ENCODE measurements around the gene ARL2BP.

The ARL2BP gene

GRCh38 chr16:57276596-57276995 is 31.5 kb downstream of the ARL2BP start:
- no peaks in the 10 kb centered on the region for H3K9me3 ChIP-seq (ENCODE audit: insufficient read depth, low read length)
- H3K4me1 ChIP-seq (ENCODE audit: insufficient read depth, insufficient read length), result peaks cover 3% of the 10 kb centered on the region
- DNase-seq (ENCODE audit: low read depth, low spot score), result no peak
- no peaks in the 10 kb centered on the region for H3K36me3 ChIP-seq (ENCODE audit: insufficient read depth, insufficient read length, low read length)
- TF ChIP-seq YY1 (IDR thresholded peaks at IDR 0.05; ENCODE audit: insufficient read depth, insufficient read length) (no peak), SUZ12 (IDR thresholded peaks at IDR 0.05; ENCODE audit: extremely low read depth, insufficient read depth, insufficient read length) (no peak), ZNF274 (IDR thresholded peaks at IDR 0.05; ENCODE audit: low read depth, low read length) (no peak)
- no peak overlapping the region for H3K4me3 ChIP-seq (ENCODE audit: insufficient read length, low read depth)
- no peak overlapping the region for H3K9ac ChIP-seq (ENCODE audit: insufficient read length, low read depth)
- H3K27me3 ChIP-seq (ENCODE audit: insufficient read depth, insufficient read length), result no peaks in the 10 kb centered on the region

DNA sequence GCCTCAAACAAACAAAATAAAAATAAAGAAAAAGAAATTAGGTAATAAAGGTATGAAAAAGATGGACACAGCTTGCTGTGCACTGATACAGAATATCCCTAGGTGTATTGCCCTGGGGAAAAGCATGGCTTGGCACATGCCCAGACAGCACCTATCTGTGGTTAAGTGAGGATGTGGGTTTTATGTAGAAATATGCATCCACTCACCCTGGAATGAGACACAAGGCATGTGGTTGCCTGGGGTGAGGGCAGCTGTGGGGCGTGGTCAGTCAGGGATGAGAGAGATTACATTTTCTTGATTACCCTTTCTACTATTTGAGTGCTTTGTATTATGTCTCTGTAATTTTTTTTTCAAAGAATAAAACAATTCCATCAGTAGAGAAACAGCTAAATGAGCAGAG is 32.5 kb downstream of the ARL2BP start:
- TF ChIP-seq YY1 (IDR thresholded peaks at IDR 0.05; ENCODE audit: insufficient read depth, insufficient read length), result no peak
- no peak for TF ChIP-seq ZNF274 (IDR thresholded peaks at IDR 0.05; ENCODE audit: low read depth, low read length)
- TF ChIP-seq SUZ12 (IDR thresholded peaks at IDR 0.05; ENCODE audit: extremely low read depth, insufficient read depth, insufficient read length), result no peak
- no peak overlapping the region for H3K9ac ChIP-seq (ENCODE audit: insufficient read length, low read depth)
- H3K4me3 ChIP-seq (ENCODE audit: insufficient read length, low read depth), result no peak overlapping the region
- no peak for DNase-seq (ENCODE audit: low read depth, low spot score)
- peaks cover 2% of the 10 kb centered on the region for H3K27me3 ChIP-seq (ENCODE audit: insufficient read depth, insufficient read length)
- no peaks in the 10 kb centered on the region for H3K36me3 ChIP-seq (ENCODE audit: insufficient read depth, insufficient read length, low read length)
- peaks cover 3% of the 10 kb centered on the region for H3K4me1 ChIP-seq (ENCODE audit: insufficient read depth, insufficient read length)
- H3K9me3 ChIP-seq (ENCODE audit: insufficient read depth, low read length), result no peaks in the 10 kb centered on the region

- peaks cover 11% of the 10 kb centered on the region for H3K27me3 ChIP-seq (ENCODE audit: insufficient read depth, insufficient read length)
- TF ChIP-seq SUZ12 (IDR thresholded peaks at IDR 0.05; ENCODE audit: extremely low read depth, insufficient read depth, insufficient read length), result no peak
- TF ChIP-seq YY1 (IDR thresholded peaks at IDR 0.05; ENCODE audit: insufficient read depth, insufficient read length), result no peak
- no peak for TF ChIP-seq ZNF274 (IDR thresholded peaks at IDR 0.05; ENCODE audit: low read depth, low read length)
- no peaks in the 10 kb centered on the region for H3K36me3 ChIP-seq (ENCODE audit: insufficient read depth, insufficient read length, low read length)
- H3K9me3 ChIP-seq (ENCODE audit: insufficient read depth, low read length), result no peaks in the 10 kb centered on the region
- DNase-seq (ENCODE audit: low read depth, low spot score), result no peak
- H3K4me3 ChIP-seq (ENCODE audit: insufficient read length, low read depth), result no peak overlapping the region
- peaks cover 3% of the 10 kb centered on the region for H3K4me1 ChIP-seq (ENCODE audit: insufficient read depth, insufficient read length)
- H3K9ac ChIP-seq (ENCODE audit: insufficient read length, low read depth), result no peak overlapping the region
These were observed 33.4 kb downstream of the ARL2BP start for GRCh38 chr16:57278494-57278893.

DNA sequence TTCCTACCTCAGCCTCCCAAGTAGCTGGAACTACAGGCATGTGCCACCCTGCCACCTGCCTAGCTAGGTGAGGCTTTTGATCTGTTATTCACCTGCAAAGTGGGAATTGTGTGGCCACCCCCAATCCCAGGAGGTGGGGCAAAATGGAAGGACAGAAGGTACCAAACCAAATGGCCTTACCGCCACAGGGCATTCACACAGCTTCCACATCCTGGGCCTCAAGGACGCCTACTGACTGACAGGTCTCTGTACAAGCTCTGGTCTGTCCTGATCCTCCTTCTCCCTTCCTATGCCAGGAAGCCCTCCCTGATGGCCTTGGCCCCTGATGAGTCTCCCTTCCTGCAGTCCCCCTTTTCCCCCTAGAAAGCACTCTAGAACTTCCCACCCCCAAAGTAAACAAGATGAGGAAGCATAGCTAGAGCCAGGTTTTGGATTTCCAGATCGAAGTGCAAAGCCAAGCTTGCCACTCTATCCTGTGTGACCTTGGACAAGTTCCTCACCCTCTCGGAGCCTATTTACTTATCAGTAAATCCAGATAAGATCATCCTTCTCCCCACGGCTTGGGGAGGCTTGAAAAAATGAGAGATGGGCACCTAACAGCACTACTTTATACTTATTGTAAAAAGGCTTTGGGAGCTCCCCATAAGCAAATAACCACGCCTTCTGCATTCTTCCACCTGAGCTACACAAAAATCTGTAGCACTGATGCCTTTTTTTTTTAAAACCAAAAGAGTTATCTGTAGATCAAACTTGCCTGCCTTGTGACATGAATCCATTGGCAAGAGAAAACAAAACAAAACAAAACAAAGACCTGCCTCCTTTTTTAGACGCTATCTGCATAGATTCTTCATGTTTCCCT is 35.0 kb downstream of the ARL2BP start:
- Histone ChIP-seq H3K4me3 (ENCODE audit: insufficient read length, low read depth) (no peak overlapping the region), H3K27me3 (ENCODE audit: insufficient read depth, insufficient read length) (peaks cover 25% of the 10 kb centered on the region), H3K9ac (ENCODE audit: insufficient read length, low read depth) (no peak overlapping the region), H3K36me3 (ENCODE audit: insufficient read depth, insufficient read length, low read length) (no peaks in the 10 kb centered on the region), H3K9me3 (ENCODE audit: insufficient read depth, low read length) (no peaks in the 10 kb centered on the region), H3K4me1 (ENCODE audit: insufficient read depth, insufficient read length) (peaks cover 7% of the 10 kb centered on the region)
- TF ChIP-seq SUZ12 (IDR thresholded peaks at IDR 0.05; ENCODE audit: extremely low read depth, insufficient read depth, insufficient read length) (no peak), ZNF274 (IDR thresholded peaks at IDR 0.05; ENCODE audit: low read depth, low read length) (no peak), YY1 (IDR thresholded peaks at IDR 0.05; ENCODE audit: insufficient read depth, insufficient read length) (no peak)
- no peak for DNase-seq (ENCODE audit: low read depth, low spot score)

DNA sequence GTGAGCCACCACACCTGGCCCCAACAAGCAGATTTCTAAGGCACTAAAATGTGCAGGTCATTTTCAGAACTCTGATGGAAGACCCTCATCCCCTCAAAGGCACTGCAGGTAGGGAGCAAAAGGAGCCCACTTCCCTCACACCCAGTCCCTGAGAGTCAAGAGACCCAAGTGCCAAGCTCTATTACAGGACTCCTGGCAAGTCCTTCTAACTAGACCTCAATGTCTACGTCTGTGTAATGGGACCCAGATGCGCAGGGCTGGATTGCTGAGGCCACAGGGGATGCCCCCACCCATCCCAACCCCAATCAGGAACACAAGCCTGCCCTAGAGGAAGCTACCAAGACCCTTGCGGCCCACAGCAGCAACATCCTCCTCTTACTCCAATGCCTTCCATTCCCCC is 36.7 kb downstream of the ARL2BP start:
- Histone ChIP-seq H3K36me3 (ENCODE audit: insufficient read depth, insufficient read length, low read length) (no peaks in the 10 kb centered on the region), H3K4me3 (ENCODE audit: insufficient read length, low read depth) (no peak overlapping the region), H3K27me3 (ENCODE audit: insufficient read depth, insufficient read length) (peaks cover 32% of the 10 kb centered on the region), H3K9ac (ENCODE audit: insufficient read length, low read depth) (no peak overlapping the region), H3K9me3 (ENCODE audit: insufficient read depth, low read length) (no peaks in the 10 kb centered on the region), H3K4me1 (ENCODE audit: insufficient read depth, insufficient read length) (peaks cover 7% of the 10 kb centered on the region)
- no peak for TF ChIP-seq YY1 (IDR thresholded peaks at IDR 0.05; ENCODE audit: insufficient read depth, insufficient read length)
- TF ChIP-seq ZNF274 (IDR thresholded peaks at IDR 0.05; ENCODE audit: low read depth, low read length), result no peak
- no peak for TF ChIP-seq SUZ12 (IDR thresholded peaks at IDR 0.05; ENCODE audit: extremely low read depth, insufficient read depth, insufficient read length)
- no peak for DNase-seq (ENCODE audit: low read depth, low spot score)

DNA sequence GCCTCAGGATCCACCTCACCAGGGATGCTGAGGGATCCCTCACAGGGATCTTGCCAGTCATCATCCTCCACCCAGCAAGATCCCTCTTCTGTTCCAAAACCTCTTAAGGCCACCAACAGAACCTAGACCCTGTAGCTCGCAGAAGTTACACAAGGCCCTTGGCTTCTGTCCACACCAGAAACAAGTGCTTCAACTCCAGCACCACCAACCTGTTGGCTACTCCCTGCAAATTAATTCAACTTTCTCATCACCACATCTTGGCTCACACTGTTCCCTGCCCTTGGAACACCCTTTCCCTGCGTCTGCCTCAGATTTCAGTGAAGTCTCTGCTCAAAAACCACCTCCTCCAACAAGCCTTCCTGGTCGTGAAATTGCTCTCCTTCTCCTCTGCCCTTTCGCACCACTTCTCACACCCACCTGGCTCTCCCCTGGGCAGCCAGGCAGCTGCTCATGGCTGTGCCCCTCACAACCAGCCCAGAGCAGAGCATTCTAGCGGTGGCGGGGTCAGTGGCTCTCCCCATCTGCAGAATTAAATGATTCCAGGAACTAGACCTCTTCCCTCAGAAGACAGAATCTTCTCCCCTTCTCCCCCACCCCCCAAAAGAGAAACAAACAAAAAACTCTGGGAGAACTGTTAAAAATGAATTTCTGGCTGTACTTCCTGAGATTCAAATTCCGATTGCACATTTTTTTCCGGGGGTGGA is 37.6 kb downstream of the ARL2BP start:
- H3K27me3 ChIP-seq (ENCODE audit: insufficient read depth, insufficient read length), result peaks cover 32% of the 10 kb centered on the region
- TF ChIP-seq YY1 (IDR thresholded peaks at IDR 0.05; ENCODE audit: insufficient read depth, insufficient read length), result no peak
- no peak for TF ChIP-seq SUZ12 (IDR thresholded peaks at IDR 0.05; ENCODE audit: extremely low read depth, insufficient read depth, insufficient read length)
- no peak for TF ChIP-seq ZNF274 (IDR thresholded peaks at IDR 0.05; ENCODE audit: low read depth, low read length)
- H3K4me1 ChIP-seq (ENCODE audit: insufficient read depth, insufficient read length), result peaks cover 7% of the 10 kb centered on the region

More for the DNA sequence above, 37.6 kb downstream of the ARL2BP start:
- H3K9me3 ChIP-seq (ENCODE audit: insufficient read depth, low read length), result no peaks in the 10 kb centered on the region
- H3K4me3 ChIP-seq (ENCODE audit: insufficient read length, low read depth), result no peak overlapping the region
- H3K36me3 ChIP-seq (ENCODE audit: insufficient read depth, insufficient read length, low read length), result no peaks in the 10 kb centered on the region
- no peak overlapping the region for H3K9ac ChIP-seq (ENCODE audit: insufficient read length, low read depth)
- no peak for DNase-seq (ENCODE audit: low read depth, low spot score)

Data from NT2/D1 (cell line).